ENCODE measurements around the gene FDXR.

FDXR gene

GRCh38 chr17:74836691-74837467 lies 35.9 kb downstream of the FDXR start:
- no peak for DNase-seq (ENCODE audit: low read depth in 2 of 2, low spot score in 1 of 2)

GRCh38 chr17:74836191-74836590 lies 36.6 kb downstream of the FDXR start:
- DNase-seq (ENCODE audit: low read depth in 2 of 2, low spot score in 1 of 2) = no peak

DNA sequence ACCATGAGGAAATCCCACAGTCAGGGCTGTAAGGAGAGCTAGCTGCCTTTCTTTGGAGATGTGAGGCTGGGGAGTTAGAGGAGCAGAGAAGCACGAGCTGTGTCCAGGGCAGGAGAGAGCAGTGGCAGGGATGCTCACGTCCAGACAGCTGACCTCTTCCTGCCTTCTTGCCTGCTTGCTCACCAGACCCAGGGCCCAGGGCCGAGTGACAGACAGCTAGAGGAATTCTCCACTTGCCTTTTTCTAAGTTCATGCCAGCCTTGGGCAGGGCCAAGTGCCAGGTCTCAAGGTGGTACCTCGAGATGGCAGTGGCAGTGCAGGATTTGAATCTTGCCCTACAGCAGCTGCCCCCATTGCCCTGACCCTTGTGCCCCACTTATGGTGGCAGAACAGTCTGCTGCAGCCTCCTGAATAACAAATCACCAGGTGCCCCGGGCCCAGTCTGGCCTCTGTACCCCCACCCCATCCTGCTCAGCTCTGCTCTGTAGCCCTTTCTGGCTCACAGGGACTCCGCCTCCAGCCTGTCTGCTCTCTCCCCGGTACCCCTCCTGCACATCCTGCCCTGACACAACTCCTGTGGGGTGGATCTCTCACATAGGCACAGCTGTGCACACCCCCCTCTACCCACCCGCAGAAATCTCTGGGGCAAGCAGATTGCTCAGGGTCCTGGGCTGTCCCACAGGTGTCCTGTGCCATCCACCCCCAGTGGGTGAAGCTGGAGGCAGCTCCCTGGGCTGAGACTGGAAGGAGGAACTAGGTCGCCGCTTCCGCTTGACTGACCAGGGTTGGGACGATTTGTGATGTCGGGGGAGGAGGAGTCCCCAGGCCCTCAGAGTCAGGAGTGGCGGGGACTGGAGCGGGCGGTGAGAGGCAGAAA lies 39.1 kb downstream of the FDXR start:
- no peak for DNase-seq (ENCODE audit: low read depth in 2 of 2, low spot score in 1 of 2)

- no peak for DNase-seq (ENCODE audit: low read depth in 2 of 2, low spot score in 1 of 2)
These were observed 40.4 kb downstream of the FDXR start for GRCh38 chr17:74832421-74832820.

GRCh38 chr17:74831444-74832146 lies 41.2 kb downstream of the FDXR start:
- no peak for DNase-seq (ENCODE audit: low read depth in 2 of 2, low spot score in 1 of 2)

DNA sequence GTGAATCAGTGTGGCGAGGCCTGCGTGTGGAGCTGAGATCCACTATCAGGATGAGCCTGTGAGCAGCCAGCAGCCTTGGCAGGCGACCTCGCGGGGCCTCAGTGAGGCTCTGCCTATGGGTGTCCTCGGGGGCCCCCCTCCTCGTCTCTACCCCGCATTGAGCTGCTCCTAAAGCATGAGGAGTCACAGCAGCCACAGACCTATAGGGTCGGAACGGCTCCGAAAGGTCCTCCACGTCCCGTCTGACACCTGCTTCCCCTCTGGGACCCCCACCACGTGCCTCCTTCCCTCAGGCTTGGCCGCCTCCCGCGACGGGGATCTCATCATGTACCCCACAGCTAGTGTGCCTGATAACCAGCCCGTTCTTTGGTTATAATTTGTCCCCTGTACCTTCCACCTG lies 41.9 kb downstream of the FDXR start:
- no peak for DNase-seq (ENCODE audit: low read depth in 2 of 2, low spot score in 1 of 2)

DNA sequence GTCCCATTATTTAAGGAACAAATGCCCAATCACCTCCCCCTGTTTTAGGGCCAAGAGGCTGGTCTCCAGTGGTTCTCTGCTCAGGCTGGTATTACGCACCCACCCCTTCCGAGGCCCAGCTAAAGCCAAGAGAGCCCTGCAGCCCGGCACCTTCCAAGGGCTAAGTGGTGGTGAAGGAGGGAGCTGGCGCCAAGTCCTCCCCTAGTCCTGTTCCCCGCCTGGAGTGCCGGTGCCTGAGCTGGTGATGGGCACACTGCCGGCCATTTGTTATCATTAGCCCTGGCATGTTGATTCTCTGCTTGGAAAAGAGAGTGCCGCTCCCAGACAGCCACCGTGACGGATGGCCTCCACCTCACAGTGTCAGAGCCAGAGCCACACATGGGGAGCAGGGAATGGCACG lies 45.0 kb downstream of the FDXR start:
- no peak for DNase-seq (ENCODE audit: low read depth in 2 of 2, low spot score in 1 of 2)

GRCh38 chr17:74825952-74826719 lies 46.7 kb downstream of the FDXR start:
- no peak for DNase-seq (ENCODE audit: low read depth in 2 of 2, low spot score in 1 of 2)

DNA sequence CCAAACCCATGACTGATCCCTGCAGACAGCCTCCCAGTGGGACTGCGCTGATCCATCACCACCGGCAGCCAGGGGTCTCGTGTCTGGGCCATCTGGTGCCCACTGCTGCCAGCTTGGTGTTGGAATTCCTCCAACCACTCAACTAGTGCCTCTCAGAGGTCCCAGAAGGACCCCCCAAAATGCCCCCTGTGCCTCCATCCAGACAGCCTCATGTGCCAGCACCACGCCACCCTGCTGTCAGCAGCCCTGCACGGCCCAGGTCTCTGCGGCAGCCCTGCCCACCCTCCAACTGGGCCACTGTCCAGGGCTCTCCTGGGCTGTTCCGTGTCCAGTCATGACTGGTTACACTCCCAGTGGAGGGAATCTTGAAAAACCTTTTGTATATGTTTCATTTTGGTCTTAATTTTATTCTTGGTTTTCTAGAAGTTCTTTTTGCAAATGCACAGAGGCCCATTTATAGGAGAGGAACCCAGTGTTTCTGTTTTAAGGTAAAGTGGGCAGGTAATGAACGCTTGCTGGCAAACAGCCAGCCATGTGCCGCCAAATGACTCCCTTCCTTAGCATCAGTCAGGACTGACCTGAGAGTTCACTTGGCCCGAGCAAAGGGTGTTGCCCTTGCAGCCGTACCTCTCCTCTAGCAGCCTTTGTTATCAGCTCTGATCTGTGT lies 47.7 kb downstream of the FDXR start:
- no peak for DNase-seq (ENCODE audit: low read depth in 2 of 2, low spot score in 1 of 2)

DNA sequence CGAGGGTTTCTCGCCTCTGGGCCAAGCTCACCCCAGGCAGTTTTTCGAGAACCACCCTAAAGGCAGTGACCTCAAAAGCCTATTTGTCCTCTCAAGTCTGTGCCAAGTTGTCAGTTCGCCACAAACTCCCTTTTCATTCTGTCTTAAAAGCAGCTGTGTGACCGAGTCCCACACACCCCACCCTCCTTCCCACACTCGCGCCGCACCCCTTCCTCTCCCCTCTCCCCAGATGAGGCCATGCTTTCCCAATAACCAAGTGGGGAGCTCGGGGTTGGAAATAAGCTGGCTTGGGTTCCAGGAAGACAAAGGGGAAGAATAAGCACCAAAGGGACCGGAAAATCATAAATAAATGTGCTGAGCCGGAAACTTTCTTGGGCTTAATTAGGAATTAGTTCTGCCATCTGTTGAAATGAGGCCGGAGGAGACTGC lies 49.8 kb downstream of the FDXR start:
- DNase-seq (ENCODE audit: low read depth in 2 of 2, low spot score in 1 of 2) = no peak

GRCh38 chr17:74822335-74822938 lies 50.4 kb downstream of the FDXR start:
- no peak for DNase-seq (ENCODE audit: low read depth in 2 of 2, low spot score in 1 of 2)

- DNase-seq (ENCODE audit: low read depth in 2 of 2, low spot score in 1 of 2) = no peak
These were observed 51.0 kb downstream of the FDXR start for GRCh38 chr17:74821655-74822334.

DNA sequence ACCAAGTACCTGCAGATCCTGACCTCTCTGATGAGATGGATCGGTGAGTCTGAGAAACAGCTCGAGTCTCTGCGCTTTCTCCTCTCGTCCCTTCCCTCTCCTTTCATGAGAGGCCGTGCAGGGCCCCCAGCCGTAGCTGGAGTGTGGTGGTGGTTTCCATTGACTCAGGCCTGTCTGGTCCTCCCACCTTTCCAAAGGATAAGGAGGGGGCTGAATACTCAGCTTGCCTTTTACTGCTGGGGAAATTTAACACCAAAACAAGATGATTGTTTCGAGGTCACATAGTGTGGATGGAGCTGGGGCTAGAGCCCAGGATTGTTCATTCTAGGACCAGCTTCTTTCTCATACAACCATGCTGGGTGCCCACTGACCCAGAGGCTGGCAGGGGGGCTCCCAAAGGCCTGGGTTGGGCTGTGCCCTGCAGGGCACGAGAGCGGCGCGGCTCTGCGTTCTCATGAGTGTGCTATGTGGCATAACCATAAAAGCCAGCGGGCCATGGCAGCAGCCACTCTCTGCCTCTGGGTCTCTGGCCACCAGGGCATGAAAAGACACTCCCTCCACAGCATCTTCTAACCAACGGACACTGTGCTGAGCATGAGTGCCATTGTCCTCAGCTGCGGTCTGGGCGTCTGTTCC lies 52.9 kb downstream of the FDXR start:
- DNase-seq (ENCODE audit: low read depth in 2 of 2, low spot score in 1 of 2) = no peak

GRCh38 chr17:74818291-74818938 lies 54.4 kb downstream of the FDXR start:
- DNase-seq (ENCODE audit: low read depth in 2 of 2, low spot score in 1 of 2) = no peak

GRCh38 chr17:74816905-74817620 lies 55.7 kb downstream of the FDXR start:
- no peak for DNase-seq (ENCODE audit: low read depth in 2 of 2, low spot score in 1 of 2)

DNA sequence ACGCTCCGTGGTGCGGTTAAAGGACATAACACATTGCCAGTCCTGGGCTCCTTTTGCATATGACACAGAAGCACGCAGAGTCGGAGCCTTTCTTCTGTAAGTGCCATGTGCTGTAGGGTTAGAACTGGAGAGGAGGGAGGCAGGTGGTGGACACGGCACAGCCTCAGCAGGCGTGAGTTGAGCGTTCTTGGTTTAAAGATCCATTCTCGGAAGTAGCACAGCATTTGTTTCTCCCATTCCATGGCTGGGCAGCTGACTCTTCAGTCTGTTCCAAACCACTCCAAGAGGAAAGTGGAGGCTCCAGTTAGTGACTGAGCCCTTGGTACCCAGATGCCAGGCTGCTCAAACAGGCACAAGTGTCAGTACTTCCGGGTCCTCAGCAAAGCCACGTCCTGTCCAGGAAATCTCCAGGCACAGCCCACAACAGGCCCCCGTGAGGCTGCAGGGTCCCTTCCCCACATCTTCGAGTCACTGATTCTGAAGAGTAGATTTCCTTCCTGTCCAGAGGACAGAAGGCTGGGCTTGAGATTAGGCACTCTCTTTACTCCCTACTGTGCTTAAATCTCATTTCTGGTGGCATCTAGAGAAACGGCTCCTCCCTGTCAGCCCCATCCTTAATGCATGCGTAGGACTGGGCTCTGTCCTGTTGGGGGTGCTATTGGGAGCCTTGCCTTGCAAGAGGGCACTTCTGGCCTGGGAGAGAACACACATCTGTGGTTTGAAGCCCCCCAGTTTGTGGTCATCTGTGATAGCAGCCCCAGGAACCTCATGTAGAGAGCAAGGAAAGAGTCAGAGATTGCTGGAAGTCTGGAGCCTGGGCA lies 57.0 kb downstream of the FDXR start:
- no peak for DNase-seq (ENCODE audit: low read depth in 2 of 2, low spot score in 1 of 2)

GRCh38 chr17:74815067-74815466 lies 57.7 kb downstream of the FDXR start:
- no peak for DNase-seq (ENCODE audit: low read depth in 2 of 2, low spot score in 1 of 2)

Data from stimulated activated CD8-positive, alpha-beta memory T cell treated with anti-CD3 and anti-CD28 coated beads, Interleukin-4, amount 100 ng/mL, for 1 hour (primary cell).